HG03280 (cell line): Measurements from ENCODE around the gene ABLIM2.
A peak's percentile ranks its signal among the peaks of the same experiment; 100 is the strongest.

Experiments used
- ATAC-seq: cut with Tn5 transposase; IDR thresholded peaks from one replicate; pipeline ENCODE4 v1.9.1; 2021; ENCODE audit warnings: mild to moderate bottlenecking, moderate library complexity; ENCODE audit not compliant: unreplicated experiment

The ABLIM2 gene

GRCh38 chr4:7990807-7991459, 167.7 kb downstream of the ABLIM2 start:
- ATAC-seq: no peak

DNA sequence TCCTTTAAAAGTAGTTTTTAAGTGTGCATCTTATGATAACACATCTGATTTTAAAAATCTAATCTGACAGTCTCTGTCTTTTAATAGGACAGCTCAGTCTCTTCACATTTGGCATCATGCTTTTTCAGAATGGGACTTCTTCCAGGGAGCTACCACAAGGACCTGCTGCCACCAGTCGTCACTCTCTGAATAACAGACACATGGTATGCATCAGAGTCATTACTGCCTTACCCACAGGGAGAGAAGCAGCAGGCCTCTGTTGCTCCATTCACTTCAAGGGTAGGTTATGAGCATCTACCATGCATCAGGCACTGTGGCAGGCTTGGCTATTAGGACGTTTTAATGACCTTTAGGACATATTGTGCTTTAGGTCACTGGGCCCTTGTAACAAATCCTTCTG, 169.0 kb downstream of the ABLIM2 start:
- no peak for ATAC-seq

DNA sequence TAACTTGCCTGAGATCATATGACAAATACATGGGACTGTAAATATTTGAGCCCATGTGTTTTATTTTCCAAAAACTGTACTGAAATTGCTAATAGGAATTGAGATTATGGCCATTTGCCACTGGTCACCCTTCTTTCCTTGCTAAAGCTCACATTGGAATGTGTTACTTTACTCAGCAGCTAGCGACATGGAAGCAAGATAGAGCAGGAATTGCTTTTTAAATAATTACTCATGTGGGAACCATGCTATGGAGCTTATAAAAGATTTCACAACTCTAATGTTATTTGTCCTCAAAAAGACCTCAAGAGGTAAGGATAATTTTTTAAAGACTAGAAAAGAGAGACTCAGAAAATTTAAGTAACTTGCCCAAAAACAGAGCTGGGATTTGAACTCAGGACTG, 170.2 kb downstream of the ABLIM2 start:
- no peak for ATAC-seq

DNA sequence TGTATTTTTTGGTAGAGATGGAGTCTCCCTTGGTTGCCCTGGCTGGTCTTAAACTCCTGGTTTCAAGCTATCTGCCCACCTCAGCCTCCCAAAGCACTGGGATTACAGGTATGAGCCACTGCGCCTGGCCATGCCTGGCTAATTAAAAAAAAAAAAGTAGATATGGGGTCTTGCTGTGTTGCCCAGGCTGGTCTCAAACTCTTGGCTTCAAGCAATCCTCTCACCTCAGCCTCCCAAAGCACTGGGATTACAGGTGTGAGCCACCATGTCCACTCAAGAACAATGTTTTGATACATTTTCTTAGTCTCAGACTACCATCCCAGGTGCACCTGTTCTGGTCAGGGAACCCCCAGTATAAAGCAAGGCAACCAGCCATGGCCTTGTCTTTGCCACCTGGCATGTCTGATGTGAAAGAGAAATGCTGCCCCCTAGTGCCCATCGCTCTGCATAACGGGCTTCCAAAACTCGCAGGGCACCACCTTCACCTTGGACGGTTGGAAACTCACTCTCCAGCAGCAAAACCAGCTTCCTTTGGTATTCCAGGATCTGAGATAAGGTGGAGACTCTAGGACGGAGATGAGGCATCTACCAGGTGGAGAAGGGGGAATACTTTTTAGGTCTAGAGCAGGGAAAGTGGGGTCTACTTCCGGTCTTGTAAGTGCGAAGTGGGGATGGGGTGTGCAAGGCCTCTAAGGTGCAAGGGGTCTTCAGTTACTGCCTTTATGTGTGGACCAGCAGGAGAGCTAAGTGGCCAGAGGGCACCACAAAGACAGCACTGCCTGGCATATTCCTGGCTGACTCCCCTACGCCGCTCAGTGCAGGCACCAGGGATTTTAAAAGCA, 171.2 kb downstream of the ABLIM2 start:
- ATAC-seq: peak; percentile 59

- ATAC-seq: no peak
These were observed 172.6 kb downstream of the ABLIM2 start for GRCh38 chr4:7985891-7986441.

DNA sequence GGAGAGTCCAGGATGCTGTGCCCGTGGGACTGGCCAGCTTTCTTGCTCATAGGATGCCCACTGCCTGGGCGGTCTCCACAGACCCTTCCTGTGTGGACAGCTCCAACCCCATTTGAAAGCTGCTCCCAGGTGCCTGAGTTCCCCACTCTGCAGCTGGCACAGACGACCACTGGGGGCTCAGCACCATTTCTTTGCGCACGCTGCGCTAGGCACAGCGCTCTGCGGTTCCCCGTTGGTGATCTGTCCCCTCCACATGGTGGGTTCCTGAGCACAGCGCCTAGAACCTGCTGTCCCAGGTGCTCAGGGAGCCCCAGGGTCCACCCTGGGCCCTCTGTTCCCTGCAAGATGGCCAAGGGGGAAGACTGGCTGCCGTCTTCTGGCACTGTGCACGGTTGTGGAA, 173.5 kb downstream of the ABLIM2 start:
- ATAC-seq: no peak

DNA sequence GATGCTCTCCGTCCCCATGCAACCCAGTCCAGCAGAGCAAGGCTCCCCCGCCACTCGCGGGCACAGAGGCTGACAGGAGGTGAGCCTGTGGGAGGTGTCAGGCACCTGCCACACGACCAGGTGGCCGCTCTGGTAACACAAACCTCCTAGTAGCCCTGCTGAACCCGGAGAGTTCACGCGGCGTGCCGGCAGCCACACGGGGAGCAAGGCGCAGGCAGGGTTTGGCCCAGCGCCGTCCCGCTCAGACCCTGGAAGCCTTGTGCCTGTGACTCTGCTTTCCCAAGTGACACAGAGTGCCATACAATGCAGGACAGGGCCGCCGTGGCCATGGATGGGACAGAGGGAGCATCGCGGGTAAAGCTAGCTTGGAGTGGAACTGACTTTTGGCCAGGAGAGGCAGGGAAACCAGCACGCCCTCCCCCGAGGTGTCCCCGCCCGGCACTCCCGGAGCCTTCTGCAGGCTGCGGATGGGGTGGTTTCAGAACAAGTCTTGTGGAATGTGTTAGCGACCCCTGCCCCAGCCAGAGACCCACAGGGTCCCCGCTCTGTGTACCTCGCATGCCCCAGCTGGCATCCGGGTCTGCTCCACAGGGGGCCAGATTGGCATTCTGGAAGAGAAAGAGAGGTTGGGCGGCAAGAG, 174.2 kb downstream of the ABLIM2 start:
- no peak for ATAC-seq

DNA sequence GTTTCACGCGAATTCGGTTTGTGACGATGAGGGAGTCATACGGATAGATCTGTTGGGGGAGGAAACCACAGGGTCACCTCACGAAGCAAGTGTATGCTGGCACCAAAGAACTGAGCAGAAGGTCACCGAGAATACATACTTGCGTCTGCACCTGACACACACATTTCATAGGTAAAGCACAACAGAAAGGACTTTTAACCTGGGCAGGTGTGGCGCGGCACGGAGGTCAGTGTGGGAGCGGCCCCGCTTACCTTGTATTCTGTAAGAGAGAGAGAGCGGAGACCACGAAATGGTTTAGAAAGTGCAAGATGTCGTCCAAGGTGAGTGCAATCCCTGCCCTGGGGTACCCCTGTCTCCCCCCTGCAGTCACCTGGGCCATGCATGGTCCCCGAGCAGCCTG, 175.3 kb downstream of the ABLIM2 start:
- ATAC-seq: no peak

DNA sequence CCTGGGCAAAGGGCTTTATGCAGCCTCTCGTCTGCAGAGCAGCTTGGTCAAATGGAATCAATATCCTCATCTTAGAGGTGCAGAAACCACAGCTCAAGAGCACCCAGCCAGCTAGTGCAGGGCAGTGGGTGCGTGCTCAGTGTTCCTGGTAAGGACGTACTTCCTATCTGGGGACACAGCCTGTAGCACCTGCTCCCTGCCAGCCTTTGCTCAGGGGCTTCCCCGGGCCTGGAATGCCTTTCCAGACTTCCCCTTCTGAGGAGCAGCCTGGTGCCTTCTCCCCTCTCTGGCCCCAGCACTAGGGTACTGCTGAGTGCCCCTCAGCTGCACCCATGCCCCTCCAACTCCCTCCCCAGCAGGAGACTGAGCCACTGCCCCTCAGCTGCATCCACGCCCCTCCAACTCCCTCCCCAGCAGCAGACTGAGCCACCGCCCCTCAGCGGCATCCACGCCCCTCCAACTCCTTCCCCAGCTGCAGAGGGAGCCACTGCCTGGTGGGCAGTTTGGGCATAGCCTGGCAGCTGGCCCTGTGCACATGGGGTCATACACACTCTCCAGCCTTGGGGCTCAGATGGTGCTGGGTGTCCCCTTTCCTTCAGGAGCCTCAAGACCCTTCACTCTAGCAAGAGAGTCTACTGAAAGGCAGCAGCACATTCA, 176.7 kb downstream of the ABLIM2 start:
- ATAC-seq: no peak

- ATAC-seq: no peak
These were observed 178.6 kb downstream of the ABLIM2 start for GRCh38 chr4:7980036-7980435.

DNA sequence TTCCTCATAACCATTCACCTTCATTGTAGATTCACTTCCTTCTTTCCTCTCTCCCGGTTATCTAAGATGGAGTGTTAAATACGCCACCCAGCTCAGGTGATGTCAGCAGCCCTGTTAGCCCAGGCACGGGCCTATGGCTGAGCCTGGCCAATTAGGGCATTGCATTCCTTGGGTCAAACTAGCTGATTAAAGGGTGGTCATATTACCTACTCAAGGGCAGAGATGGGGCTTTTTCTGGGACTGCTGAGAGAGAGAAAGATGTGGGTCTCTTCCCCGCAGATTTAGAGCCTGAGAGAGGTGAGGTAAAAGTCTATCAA, 179.0 kb downstream of the ABLIM2 start:
- no peak for ATAC-seq

DNA sequence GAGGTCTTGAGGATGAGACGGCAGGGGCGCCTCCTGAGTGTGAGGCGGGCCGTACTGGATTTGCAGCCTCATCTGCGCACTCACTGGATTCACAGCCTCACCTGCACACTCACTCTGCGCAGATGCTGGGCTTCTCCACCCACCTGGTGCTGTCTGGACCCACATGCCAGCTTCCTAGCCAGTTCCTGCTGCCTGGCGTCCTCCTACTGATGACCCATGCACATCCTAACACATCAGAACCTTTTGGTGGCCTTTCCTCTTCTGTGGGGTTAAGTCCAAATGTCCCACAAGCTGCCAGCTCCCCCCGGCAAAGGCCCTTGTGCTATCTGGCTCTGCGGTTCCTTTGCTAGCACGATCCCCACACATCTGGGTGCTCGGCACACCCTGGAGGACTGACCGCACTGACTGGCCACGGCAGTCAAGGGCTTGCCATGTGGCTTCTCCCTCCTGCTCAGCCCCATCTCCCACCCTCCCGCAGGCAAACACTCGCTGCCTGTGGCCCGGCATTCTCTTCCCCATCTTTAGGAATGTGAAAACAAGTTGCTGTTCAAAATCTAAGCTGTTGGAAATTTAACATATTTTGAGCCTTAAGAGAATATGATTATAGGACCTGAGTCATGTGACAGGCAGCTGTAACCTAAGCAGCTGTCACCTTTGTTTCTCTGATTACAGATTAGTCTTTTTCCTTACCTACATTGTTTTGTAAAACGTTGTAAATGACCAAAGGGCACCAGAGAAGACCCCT, 179.5 kb downstream of the ABLIM2 start:
- ATAC-seq: no peak

GRCh38 chr4:7978489-7978888, 180.1 kb downstream of the ABLIM2 start:
- ATAC-seq: no peak

- no peak for ATAC-seq
These were observed 182.0 kb downstream of the ABLIM2 start for GRCh38 chr4:7976634-7977033.

DNA sequence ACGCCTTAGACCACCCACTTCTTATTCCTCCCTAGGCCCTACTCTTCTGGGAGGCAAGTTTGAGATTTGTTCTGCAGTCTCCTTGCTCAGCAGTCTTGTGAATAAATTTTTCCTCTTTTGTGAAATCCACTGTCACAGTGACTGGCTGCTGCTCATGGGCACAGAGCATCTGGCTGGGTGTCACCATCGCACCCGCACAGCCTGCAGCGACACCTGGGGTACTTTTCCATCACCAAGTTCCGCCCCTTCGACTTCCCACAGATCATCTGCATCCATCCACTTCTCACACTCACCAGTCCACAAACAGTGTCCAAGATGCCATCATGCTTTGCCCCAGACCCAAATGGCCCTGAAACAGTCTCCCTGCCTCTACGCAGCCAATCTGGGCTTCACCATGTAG, 182.6 kb downstream of the ABLIM2 start:
- no peak for ATAC-seq

GRCh38 chr4:7974425-7974824, 184.2 kb downstream of the ABLIM2 start:
- ATAC-seq: no peak

- no peak for ATAC-seq
These were observed 185.1 kb downstream of the ABLIM2 start for GRCh38 chr4:7973545-7973981.

- ATAC-seq: no peak
These were observed 186.6 kb downstream of the ABLIM2 start for GRCh38 chr4:7971881-7972500.

DNA sequence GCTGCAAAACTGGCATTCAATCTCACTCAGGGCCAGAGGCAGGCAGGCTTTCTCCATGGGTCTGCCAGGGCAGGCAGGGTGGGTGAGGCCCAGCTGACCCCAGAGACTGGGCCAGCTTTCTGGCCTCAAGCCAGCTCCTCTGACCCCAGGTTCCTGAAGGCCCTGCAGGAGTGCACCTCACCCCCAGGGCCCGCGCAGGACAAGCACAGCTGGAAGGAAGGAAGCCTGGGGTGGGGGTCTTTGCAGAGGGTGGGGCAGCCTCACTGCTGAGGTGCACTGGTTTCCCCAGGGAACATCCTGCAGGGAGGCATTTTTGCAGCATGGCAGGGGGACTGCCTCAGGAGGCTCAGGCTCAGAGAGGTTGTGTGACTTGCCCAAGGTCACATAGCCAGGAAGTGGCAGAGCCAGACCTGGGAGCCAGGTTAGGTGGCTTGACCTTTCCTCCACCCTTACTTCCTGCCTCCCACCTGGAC, 187.4 kb downstream of the ABLIM2 start:
- ATAC-seq: no peak

- ATAC-seq: peak; percentile 8
These were observed 188.2 kb downstream of the ABLIM2 start for GRCh38 chr4:7970361-7970946.
